Effector memory CD8-positive, alpha-beta T cell (primary cell): ENCODE results near the gene ELMOD3.
"Not testable (repeated sequence)": the region's sequence is repeated elsewhere in the genome, so short reads cannot be mapped to it uniquely, and the experiment has no call there.

Experiments
- ATAC-seq: fragments of 150-1000 bp; cut with Tn5 transposase; replicated peaks from 2 replicates; pipeline ENCODE4 v1.10.0; 2021; ENCODE audit warnings: mild to moderate bottlenecking, moderate library complexity
- DNase-seq, 3 experiments: peaks; one replicate each; pipeline ENCODE4 v3.0.0; 2021
- H3K27ac Mint-ChIP-seq, 2 donors: one replicate each; pipeline ENCODE4 v1.8.0; 2022; ENCODE audit warnings: mild to moderate bottlenecking in 2 of 2, mixed read lengths in 2 of 2, moderate library complexity in 2 of 2
- H3K27me3 Mint-ChIP-seq, 2 donors: one replicate each; pipeline ENCODE4 v1.8.0; 2022; ENCODE audit warnings: mixed read lengths in 2 of 2
- H3K36me3 Mint-ChIP-seq: one replicate; pipeline ENCODE4 v1.8.0; 2022; ENCODE audit warnings: mild to moderate bottlenecking, moderate library complexity, mixed read lengths; ENCODE audit not compliant: insufficient read depth
- H3K4me1 Mint-ChIP-seq, 2 donors: one replicate each; pipeline ENCODE4 v1.8.0; 2022; ENCODE audit warnings: low read depth in 2 of 2, mixed read lengths in 2 of 2
- H3K4me3 Mint-ChIP-seq, 2 donors: one replicate each; pipeline ENCODE4 v1.8.0; 2022; ENCODE audit warnings: mild to moderate bottlenecking in 2 of 2, mixed read lengths in 2 of 2, moderate library complexity in 2 of 2
- H3K9me3 Mint-ChIP-seq, 2 donors: one replicate each; pipeline ENCODE4 v1.8.0; 2022; ENCODE audit warnings: mixed read lengths in 2 of 2

ELMOD3 gene

GRCh38 chr2:85401844-85402243 lies 47.3 kb downstream of the ELMOD3 start:
- Mint-ChIP-seq H3K36me3 (peaks cover 6% of the 10 kb centered on the region), H3K27ac (no peak overlapping the region), H3K4me3 (no peak overlapping the region), H3K4me1 (peaks cover 6 to 10% of the 10 kb centered on the region in 2 donors), H3K9me3 (no peaks in the 10 kb centered on the region), H3K27me3 (no peaks in the 10 kb centered on the region)
- ATAC-seq = no peak
- no peak for DNase-seq

GRCh38 chr2:85405201-85406059 lies 50.9 kb downstream of the ELMOD3 start:
- ATAC-seq (peak; percentile 80), DNase-seq (peak; percentile 38 to 55 (median 46))
- H3K4me1 Mint-ChIP-seq = peaks cover 26 to 34% of the 10 kb centered on the region in 2 donors
- H3K27me3 Mint-ChIP-seq = no peaks in the 10 kb centered on the region
- peak overlapping the region; percentile 37 to 44 for H3K4me3 Mint-ChIP-seq
- H3K27ac Mint-ChIP-seq = peak overlapping the region; percentile 0 to 68
- H3K36me3 Mint-ChIP-seq = peaks cover 6% of the 10 kb centered on the region
- no peaks in the 10 kb centered on the region for H3K9me3 Mint-ChIP-seq

- peaks cover 0 to 13% of the 10 kb centered on the region in 2 donors for H3K27me3 Mint-ChIP-seq
- H3K27ac Mint-ChIP-seq = peak within 1 kb of the TSS; percentile 69 to 88
- H3K4me3 Mint-ChIP-seq = peak within 1 kb of the TSS; percentile 66 to 82
- DNase-seq (peak in 1 of 3 experiments; percentile 18), ATAC-seq (peak; percentile 13)
- peaks cover 37 to 44% of the 10 kb centered on the region in 2 donors for H3K4me1 Mint-ChIP-seq
- H3K9me3 Mint-ChIP-seq = no peaks in the 10 kb centered on the region
- H3K36me3 Mint-ChIP-seq = peaks cover 6% of the 10 kb centered on the region
These were observed 55.4 kb downstream of the ELMOD3 start, which contains the start of gene CAPG for GRCh38 chr2:85409845-85410583. Gene CAPG, minus strand, starts transcription at chr2:85410366. Its CDS starts 8,221 bp downstream, at chr2:85402145.

- Mint-ChIP-seq H3K4me1 (peaks cover 31 to 41% of the 10 kb centered on the region in 2 donors), H3K36me3 (peaks cover 3% of the 10 kb centered on the region), H3K9me3 (no peaks in the 10 kb centered on the region), H3K27ac (peak overlapping the region; percentile 69 to 88), H3K27me3 (peaks cover 0 to 13% of the 10 kb centered on the region in 2 donors), H3K4me3 (peak overlapping the region; percentile 66 to 82)
- DNase-seq = no peak
- no peak for ATAC-seq
These were observed 56.2 kb downstream of the ELMOD3 start for GRCh38 chr2:85410584-85411404.

- Mint-ChIP-seq H3K4me1 (peaks cover 31 to 38% of the 10 kb centered on the region in 2 donors), H3K4me3 (peak overlapping the region in 1 of 2 donors; percentile 82), H3K27ac (no peak overlapping the region), H3K9me3 (no peaks in the 10 kb centered on the region), H3K27me3 (peaks cover 0 to 13% of the 10 kb centered on the region in 2 donors), H3K36me3 (no peaks in the 10 kb centered on the region)
- no peak for DNase-seq
- ATAC-seq = no peak
These were observed 56.8 kb downstream of the ELMOD3 start for GRCh38 chr2:85411405-85411748.

- Mint-ChIP-seq H3K36me3 (no peaks in the 10 kb centered on the region), H3K9me3 (no peaks in the 10 kb centered on the region), H3K27me3 (peaks cover 0 to 13% of the 10 kb centered on the region in 2 donors), H3K4me1 (peaks cover 26 to 31% of the 10 kb centered on the region in 2 donors), H3K4me3 (peak overlapping the region; percentile 41 to 58), H3K27ac (no peak overlapping the region)
- ATAC-seq = no peak
- DNase-seq = no peak
These were observed 59.2 kb downstream of the ELMOD3 start for GRCh38 chr2:85413592-85414420.

- H3K36me3 Mint-ChIP-seq, H3K4me3 Mint-ChIP-seq, H3K27ac Mint-ChIP-seq, DNase-seq, ATAC-seq, H3K9me3 Mint-ChIP-seq: not testable (repeated sequence)
- Mint-ChIP-seq H3K27me3 (peaks cover 0 to 13% of the 10 kb centered on the region in 2 donors), H3K4me1 (peaks cover 27 to 31% of the 10 kb centered on the region in 2 donors)
These were observed 59.8 kb downstream of the ELMOD3 start for GRCh38 chr2:85414421-85414759.

GRCh38 chr2:85414761-85415553 lies 60.4 kb downstream of the ELMOD3 start:
- peaks cover 25 to 26% of the 10 kb centered on the region in 2 donors for H3K4me1 Mint-ChIP-seq
- ATAC-seq = no peak
- H3K4me3 Mint-ChIP-seq = no peak overlapping the region
- peaks cover 0 to 13% of the 10 kb centered on the region in 2 donors for H3K27me3 Mint-ChIP-seq
- DNase-seq = no peak
- H3K9me3 Mint-ChIP-seq = no peaks in the 10 kb centered on the region
- no peak overlapping the region for H3K27ac Mint-ChIP-seq
- no peaks in the 10 kb centered on the region for H3K36me3 Mint-ChIP-seq

GRCh38 chr2:85415980-85416650 lies 61.5 kb downstream of the ELMOD3 start:
- H3K4me1 Mint-ChIP-seq = peaks cover 20 to 22% of the 10 kb centered on the region in 2 donors
- peaks cover 5% of the 10 kb centered on the region for H3K36me3 Mint-ChIP-seq
- DNase-seq = no peak
- no peak overlapping the region for H3K27ac Mint-ChIP-seq
- peaks cover 0 to 13% of the 10 kb centered on the region in 2 donors for H3K27me3 Mint-ChIP-seq
- no peak overlapping the region for H3K4me3 Mint-ChIP-seq
- no peak for ATAC-seq
- H3K9me3 Mint-ChIP-seq = no peaks in the 10 kb centered on the region

GRCh38 chr2:85418132-85419008 lies 63.8 kb downstream of the ELMOD3 start, which contains the start of gene SH2D6:
Gene SH2D6, plus strand, starts transcription at chr2:85418714. Its CDS starts 10,752 bp downstream, at chr2:85429466.
- ATAC-seq (peak; percentile 86), DNase-seq (peak; percentile 80 to 89 (median 81))
- Mint-ChIP-seq H3K4me3 (peak within 1 kb of the TSS; percentile 92 to 97), H3K27me3 (peaks cover 0 to 7% of the 10 kb centered on the region in 2 donors), H3K9me3 (no peaks in the 10 kb centered on the region), H3K4me1 (peaks cover 18 to 20% of the 10 kb centered on the region in 2 donors), H3K36me3 (peaks cover 5% of the 10 kb centered on the region), H3K27ac (peak within 1 kb of the TSS; percentile 96 to 98)
